WTC11 (cell line): ENCODE results near the gene MAPKAP1. TPM values are rescaled to one million over a fixed set of nuclear protein-coding genes. Genes with fewer than 3 reads are reported as not detected.
A peak's percentile ranks its signal among the peaks of the same experiment; 100 is the strongest.

Source experiments
- ATAC-seq: fragments of 200-7000 bp; cut with Tn5 transposase; 2 replicates; pipeline ENCODE4 v1.10.0; 2021; ENCODE audit warnings: mild to moderate bottlenecking, moderate library complexity
- CTCF ChIA-PET: fragments of 300-600 bp; sonication (Branson Sonifier 250); formaldehyde crosslinking; loops from one replicate; lab custom pipeline; 2021; ENCODE audit warnings: antibody characterized with exemption; lab: Charles Lee
- POLR2A ChIA-PET: fragments of 350-600 bp; sonication (Branson Sonifier 250); formaldehyde crosslinking; loops from one replicate; lab custom pipeline; 2021; ENCODE audit warnings: antibody characterized with exemption; lab: Charles Lee
- DNase-seq: peaks from one replicate; pipeline ENCODE4 v3.0.0; 2021; ENCODE audit warnings: low spot score
- H3K27ac Mint-ChIP-seq: 2 replicates; pipeline ENCODE4 v1.8.0; 2021; ENCODE audit warnings: mixed read lengths
- H3K27me3 Mint-ChIP-seq: 2 replicates; pipeline ENCODE4 v1.8.0; 2021; ENCODE audit warnings: low read depth, mild to moderate bottlenecking, moderate library complexity, mixed read lengths
- H3K36me3 Mint-ChIP-seq: 2 replicates; pipeline ENCODE4 v1.8.0; 2021; ENCODE audit warnings: mixed read lengths
- H3K4me1 Mint-ChIP-seq: 2 replicates; pipeline ENCODE4 v1.8.0; 2022; ENCODE audit warnings: mixed read lengths
- H3K4me3 Mint-ChIP-seq: 2 replicates; pipeline ENCODE4 v1.8.0; 2021; ENCODE audit warnings: mild to moderate bottlenecking, moderate library complexity, mixed read lengths
- H3K9me3 Mint-ChIP-seq: 2 replicates; pipeline ENCODE4 v1.8.0; 2021; ENCODE audit warnings: mixed read lengths
- ARID4B ChIP-seq: sonication (generic); formaldehyde crosslinking; IDR thresholded peaks from 2 replicates; pipeline ENCODE4 v1.8.0; 2023; ENCODE audit warnings: missing genetic modification reagents, mild to moderate bottlenecking, borderline replicate concordance
- CREM ChIP-seq: sonication (generic); formaldehyde crosslinking; IDR thresholded peaks from 2 replicates; pipeline ENCODE4 v1.8.1; 2022; ENCODE audit warnings: mild to moderate bottlenecking, missing genetic modification reagents, moderate library complexity
- GRHL2 ChIP-seq: fragments of 250-450 bp; sonication (Bioruptor Pico); IDR thresholded peaks from 2 replicates; pipeline ENCODE4 v1.8.0; 2022; ENCODE audit warnings: mild to moderate bottlenecking, moderate library complexity; ENCODE audit not compliant: insufficient replicate concordance, severe bottlenecking
- HMGXB4 ChIP-seq: sonication (generic); formaldehyde crosslinking; IDR thresholded peaks from 2 replicates; pipeline ENCODE4 v1.8.1; 2023; ENCODE audit warnings: mild to moderate bottlenecking, moderate library complexity, missing genetic modification reagents
- MYBL2 ChIP-seq: sonication (generic); formaldehyde crosslinking; IDR thresholded peaks from 2 replicates; pipeline ENCODE4 v1.8.1; 2023; ENCODE audit warnings: mild to moderate bottlenecking, moderate library complexity, missing genetic modification reagents
- NR3C1 ChIP-seq: sonication (generic); formaldehyde crosslinking; conservative IDR thresholded peaks from 2 replicates; pipeline ENCODE4 v1.8.1; 2023; ENCODE audit warnings: low read depth, mild to moderate bottlenecking, missing genetic modification reagents
- OVOL2 ChIP-seq: fragments of 250-450 bp; sonication (Bioruptor Pico); IDR thresholded peaks from 2 replicates; pipeline ENCODE4 v1.9.0; 2021; ENCODE audit warnings: mild to moderate bottlenecking, borderline replicate concordance
- RORB ChIP-seq: fragments of 250-450 bp; sonication (Bioruptor Pico); IDR thresholded peaks from 2 replicates; pipeline ENCODE4 v1.9.0; 2021; ENCODE audit warnings: mild to moderate bottlenecking
- SMAD3 ChIP-seq: sonication (generic); formaldehyde crosslinking; IDR thresholded peaks from 2 replicates; pipeline ENCODE4 v1.8.0; 2022; ENCODE audit warnings: missing genetic modification reagents, mild to moderate bottlenecking, borderline replicate concordance
- SOX15 ChIP-seq: fragments of 250-450 bp; sonication (Bioruptor Pico); IDR thresholded peaks from 2 replicates; pipeline ENCODE4 v1.9.0; 2021; ENCODE audit warnings: mild to moderate bottlenecking
- TCF7 ChIP-seq: sonication (generic); formaldehyde crosslinking; IDR thresholded peaks from 2 replicates; pipeline ENCODE4 v1.8.0; 2022; ENCODE audit warnings: mild to moderate bottlenecking, low read depth, missing genetic modification reagents, moderate library complexity
- ZBTB21 ChIP-seq: sonication (generic); formaldehyde crosslinking; IDR thresholded peaks from 2 replicates; pipeline ENCODE4 v1.8.1; 2023; ENCODE audit warnings: mild to moderate bottlenecking, missing genetic modification reagents, borderline replicate concordance
- ZBTB43 ChIP-seq: sonication (generic); formaldehyde crosslinking; IDR thresholded peaks from 2 replicates; pipeline ENCODE4 v1.8.1; 2023; ENCODE audit warnings: mild to moderate bottlenecking, missing genetic modification reagents
- ZNF121 ChIP-seq: sonication (generic); formaldehyde crosslinking; IDR thresholded peaks from 2 replicates; pipeline ENCODE4 v1.8.0; 2023; ENCODE audit warnings: missing genetic modification reagents
- ZNF396 ChIP-seq: fragments of 250-450 bp; sonication (Bioruptor Pico); IDR thresholded peaks from 2 replicates; pipeline ENCODE4 v1.8.0; 2021; ENCODE audit warnings: mild to moderate bottlenecking, moderate library complexity, borderline replicate concordance
- ZNF425 ChIP-seq: fragments of 250-450 bp; sonication (Bioruptor Pico); conservative IDR thresholded peaks from 2 replicates; pipeline ENCODE4 v1.9.0; 2021; ENCODE audit warnings: mild to moderate bottlenecking
- total RNA-seq: library from RNA; stranded (reverse); gene quantifications from 3 replicates; pipeline ENCODE4 v1.2.3, GENCODE V29; 2021
- TF ChIP-seq, protein P1 (sequence below): sonication (generic); formaldehyde crosslinking; conservative IDR thresholded peaks from 2 replicates; pipeline ENCODE4 v1.8.1; 2022; ENCODE audit warnings: mild to moderate bottlenecking, missing genetic modification reagents
- TF ChIP-seq, protein P2 (sequence below): fragments of 250-450 bp; sonication (Bioruptor Pico); IDR thresholded peaks from 2 replicates; pipeline ENCODE4 v2.1.2; 2022; ENCODE audit warnings: mild to moderate bottlenecking, moderate library complexity

Gene MAPKAP1
- total RNA-seq, 1 experiment from 2014 or later: 111 TPM

GRCh38 chr9:125585503-125586171 is 121.4 kb downstream of the MAPKAP1 start:
- Mint-ChIP-seq H3K4me3 (no peak overlapping the region), H3K9me3 (peaks cover 5% of the 10 kb centered on the region), H3K27me3 (no peaks in the 10 kb centered on the region), H3K27ac (0 out of 2 replicates have a peak overlapping the region, but pooled peaks have one; percentile 12), H3K36me3 (peaks cover 11% of the 10 kb centered on the region), H3K4me1 (peaks cover 17% of the 10 kb centered on the region)
- ChIA-PET CTCF (no interaction called here), POLR2A (no interaction called here)
- ATAC-seq: no peak
- DNase-seq: no peak
- TF ChIP-seq NR3C1 (CRISPR knock-in tag) (no peak), ZBTB43 (no peak), ZNF396 (no peak), ZNF425 (CRISPR knock-in tag) (no peak), ZBTB21 (no peak), GRHL2 (CRISPR knock-in tag) (no peak), ARID4B (CRISPR knock-in tag) (no peak), SMAD3 (CRISPR knock-in tag) (no peak), OVOL2 (CRISPR knock-in tag) (no peak)
- TF ChIP-seq, protein P1, sequence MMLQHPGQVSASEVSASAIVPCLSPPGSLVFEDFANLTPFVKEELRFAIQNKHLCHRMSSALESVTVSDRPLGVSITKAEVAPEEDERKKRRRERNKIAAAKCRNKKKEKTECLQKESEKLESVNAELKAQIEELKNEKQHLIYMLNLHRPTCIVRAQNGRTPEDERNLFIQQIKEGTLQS (CRISPR knock-in tag): no peak
- TF ChIP-seq, protein P2, sequence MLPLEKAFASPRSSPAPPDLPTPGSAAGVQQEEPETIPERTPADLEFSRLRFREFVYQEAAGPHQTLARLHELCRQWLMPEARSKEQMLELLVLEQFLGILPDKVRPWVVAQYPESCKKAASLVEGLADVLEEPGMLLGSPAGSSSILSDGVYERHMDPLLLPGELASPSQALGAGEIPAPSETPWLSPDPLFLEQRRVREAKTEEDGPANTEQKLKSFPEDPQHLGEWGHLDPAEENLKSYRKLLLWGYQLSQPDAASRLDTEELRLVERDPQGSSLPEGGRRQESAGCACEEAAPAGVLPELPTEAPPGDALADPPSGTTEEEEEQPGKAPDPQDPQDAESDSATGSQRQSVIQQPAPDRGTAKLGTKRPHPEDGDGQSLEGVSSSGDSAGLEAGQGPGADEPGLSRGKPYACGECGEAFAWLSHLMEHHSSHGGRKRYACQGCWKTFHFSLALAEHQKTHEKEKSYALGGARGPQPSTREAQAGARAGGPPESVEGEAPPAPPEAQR (CRISPR knock-in tag): no peak

DNA sequence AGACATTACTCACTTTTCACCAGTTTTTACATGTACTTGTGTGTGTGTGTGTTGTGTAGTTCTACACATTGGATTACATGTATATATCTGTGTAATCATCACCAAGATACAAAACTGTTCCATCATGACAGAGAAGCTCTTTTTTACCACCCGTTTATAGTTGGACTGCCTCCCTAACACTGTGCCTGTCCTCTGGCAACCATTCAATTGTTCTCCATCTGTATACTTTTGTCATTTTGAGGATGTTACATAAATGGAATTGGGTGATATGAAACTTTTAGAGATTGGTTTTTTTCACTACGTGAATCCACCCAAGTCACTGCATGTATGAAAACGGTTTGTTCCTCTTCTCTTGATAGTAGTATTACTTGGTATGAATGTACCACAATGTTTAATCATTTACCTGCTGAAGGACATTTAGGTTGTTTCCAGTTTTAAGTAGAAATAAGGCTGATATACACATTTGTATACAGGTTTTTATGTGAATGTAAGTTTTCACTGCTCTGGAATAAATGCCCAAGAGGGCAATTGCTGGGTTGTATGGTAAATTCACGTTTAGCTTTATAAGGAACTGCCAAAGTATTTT is 126.2 kb downstream of the MAPKAP1 start:
- POLR2A ChIA-PET: no interaction called here
- H3K27ac Mint-ChIP-seq: no peak overlapping the region
- no peak for ATAC-seq
- H3K36me3 Mint-ChIP-seq: peaks cover 41% of the 10 kb centered on the region
- no peak for DNase-seq
- H3K9me3 Mint-ChIP-seq: peaks cover 33% of the 10 kb centered on the region
- H3K4me3 Mint-ChIP-seq: no peak overlapping the region
- CTCF ChIA-PET: no interaction called here
- H3K4me1 Mint-ChIP-seq: no peaks in the 10 kb centered on the region
- no peaks in the 10 kb centered on the region for H3K27me3 Mint-ChIP-seq
- no peak for TF ChIP-seq TCF7
- TF ChIP-seq HMGXB4 (CRISPR knock-in tag): no peak
- TF ChIP-seq RORB: no peak
- TF ChIP-seq MYBL2 (CRISPR knock-in tag): no peak
- TF ChIP-seq CREM (CRISPR knock-in tag): no peak
- TF ChIP-seq ZNF425 (CRISPR knock-in tag): no peak
- no peak for TF ChIP-seq SOX15 (CRISPR knock-in tag)
- TF ChIP-seq ZBTB43: no peak
- TF ChIP-seq ZNF121 (CRISPR knock-in tag): no peak
